Lung (tissue), 12 donors: ENCODE measurements around the gene PHF8. TPM values are rescaled to one million over a fixed set of nuclear protein-coding genes. Genes with fewer than 3 reads are reported as not detected.

Experiments
- ATAC-seq: fragments of 200-7000 bp; cut with Tn5 transposase; one replicate; pipeline ENCODE4 v1.9.1; 2020; ENCODE audit warnings: moderate number of reproducible peaks; ENCODE audit not compliant: insufficient read depth, low FRiP score
- DNase-seq, 3 donors: peaks; one replicate each; pipeline ENCODE4 v3.0.0-alpha.2; 2013 to 2017
- H3K27ac ChIP-seq, 2 donors: one replicate each; pipeline ENCODE4 v1.5.1; 2013; ENCODE audit warnings: mild to moderate bottlenecking in 2 of 2, moderate library complexity in 2 of 2, control low read depth in 1 of 2, inconsistent platforms in 1 of 2, low read depth in 1 of 2, low read length in 1 of 2
- H3K27me3 ChIP-seq, 3 donors: one replicate each; pipeline ENCODE4 v1.5.1; 2013; ENCODE audit warnings: low read length in 2 of 3; ENCODE audit not compliant: control insufficient read depth in 3 of 3, insufficient read depth in 3 of 3
- H3K36me3 ChIP-seq, 4 donors: one replicate each; pipeline ENCODE4 v1.5.1; 2013; ENCODE audit warnings: low read length in 4 of 4, mild to moderate bottlenecking in 1 of 4, moderate library complexity in 1 of 4; ENCODE audit not compliant: control insufficient read depth in 4 of 4, insufficient read depth in 4 of 4
- H3K4me1 ChIP-seq, 5 donors: one replicate each; pipeline ENCODE4 v1.5.1; 2013; ENCODE audit warnings: low read length in 5 of 5, mild to moderate bottlenecking in 2 of 5, moderate library complexity in 1 of 5; ENCODE audit not compliant: control insufficient read depth in 5 of 5, insufficient read depth in 5 of 5
- H3K4me3 ChIP-seq: one replicate; pipeline ENCODE4 v1.5.1; 2013; ENCODE audit warnings: mild to moderate bottlenecking, control low read depth, moderate library complexity
- H3K9ac ChIP-seq, 2 donors: one replicate each; pipeline ENCODE4 v1.5.1; 2013; ENCODE audit warnings: low read length in 2 of 2, control low read depth in 1 of 2; ENCODE audit not compliant: insufficient read depth in 1 of 2
- H3K9me3 ChIP-seq, 4 donors: one replicate each; pipeline ENCODE4 v1.5.1; 2013; ENCODE audit warnings: low read length in 3 of 4, mild to moderate bottlenecking in 1 of 4, moderate library complexity in 1 of 4; ENCODE audit not compliant: control insufficient read depth in 4 of 4, insufficient read depth in 3 of 4
- WGBS, 2 donors: extraction: QIAGEN DNeasy Blood & Tissue Kit; methylation state at CpG; one replicate each; pipeline ENCODE4 v1.1.7; 2013; 5-methylcytosine and 5-hydroxymethylcytosine counted together
- polyA plus RNA-seq, 2 donors: library from polyadenylated mRNA; stranded (reverse); fragments of 200-250 nt; gene quantifications; one replicate each; pipeline ENCODE4 v1.2.1, GENCODE V29; 2013
- total RNA-seq, 2 donors: library from RNA; depleted of rRNA in 1 of 2; stranded (reverse); fragments of >200 nt in 1 of 2; gene quantifications; one replicate each; pipeline ENCODE4 v1.2.1, GENCODE V29; 2014 to 2021
- TF ChIP-seq, protein P1 (sequence below): IDR thresholded peaks from 2 replicates; pipeline ENCODE4 v1.5.1; 2012; ENCODE audit warnings: mild to moderate bottlenecking; ENCODE audit errors: control extremely low read depth, extremely low read depth
- donor health status: control.
- donor health status: control.
- donor health status: Bipolar disorder and iron deficiency.
- donor health status: healthy.
- donor health status: DM: yes; HTN: yes; CAD: no.

PHF8 gene
- total and polyA plus RNA-seq, 4 donors: 7.2 to 37.5 (median 19.5) TPM

DNA sequence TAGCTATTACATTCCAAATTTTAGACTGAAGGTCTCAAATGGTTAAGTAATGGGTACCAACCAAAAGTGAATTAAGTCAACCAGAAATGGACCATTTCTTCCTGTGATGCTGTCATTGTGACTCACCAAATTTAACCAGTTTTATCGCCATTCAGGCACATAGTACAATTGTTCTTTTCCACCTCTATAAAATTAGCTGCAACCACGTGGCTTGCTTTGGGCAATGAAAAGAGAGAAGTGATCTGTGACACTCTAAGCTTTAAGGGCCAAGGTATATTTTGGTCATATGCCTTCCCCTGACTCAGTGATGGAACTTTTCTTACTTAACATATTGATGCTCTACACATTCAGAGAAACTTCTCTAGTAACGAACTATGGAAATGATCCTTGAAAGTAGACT is 20.3 kb upstream of the PHF8 start:
- Histone ChIP-seq H3K27ac (no peak overlapping the region), H3K4me3 (no peak overlapping the region), H3K27me3 (no peaks in the 10 kb centered on the region), H3K36me3 (no peaks in the 10 kb centered on the region), H3K9me3 (no peaks in the 10 kb centered on the region), H3K4me1 (no peaks in the 10 kb centered on the region), H3K9ac (no peak overlapping the region)
- WGBS, 2 donors: 76 to 87% methylated on average over 3 of the region's 3 CpGs
- TF ChIP-seq, protein P1, sequence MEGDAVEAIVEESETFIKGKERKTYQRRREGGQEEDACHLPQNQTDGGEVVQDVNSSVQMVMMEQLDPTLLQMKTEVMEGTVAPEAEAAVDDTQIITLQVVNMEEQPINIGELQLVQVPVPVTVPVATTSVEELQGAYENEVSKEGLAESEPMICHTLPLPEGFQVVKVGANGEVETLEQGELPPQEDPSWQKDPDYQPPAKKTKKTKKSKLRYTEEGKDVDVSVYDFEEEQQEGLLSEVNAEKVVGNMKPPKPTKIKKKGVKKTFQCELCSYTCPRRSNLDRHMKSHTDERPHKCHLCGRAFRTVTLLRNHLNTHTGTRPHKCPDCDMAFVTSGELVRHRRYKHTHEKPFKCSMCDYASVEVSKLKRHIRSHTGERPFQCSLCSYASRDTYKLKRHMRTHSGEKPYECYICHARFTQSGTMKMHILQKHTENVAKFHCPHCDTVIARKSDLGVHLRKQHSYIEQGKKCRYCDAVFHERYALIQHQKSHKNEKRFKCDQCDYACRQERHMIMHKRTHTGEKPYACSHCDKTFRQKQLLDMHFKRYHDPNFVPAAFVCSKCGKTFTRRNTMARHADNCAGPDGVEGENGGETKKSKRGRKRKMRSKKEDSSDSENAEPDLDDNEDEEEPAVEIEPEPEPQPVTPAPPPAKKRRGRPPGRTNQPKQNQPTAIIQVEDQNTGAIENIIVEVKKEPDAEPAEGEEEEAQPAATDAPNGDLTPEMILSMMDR: no peak
- ATAC-seq (no peak), DNase-seq (no peak)

DNA sequence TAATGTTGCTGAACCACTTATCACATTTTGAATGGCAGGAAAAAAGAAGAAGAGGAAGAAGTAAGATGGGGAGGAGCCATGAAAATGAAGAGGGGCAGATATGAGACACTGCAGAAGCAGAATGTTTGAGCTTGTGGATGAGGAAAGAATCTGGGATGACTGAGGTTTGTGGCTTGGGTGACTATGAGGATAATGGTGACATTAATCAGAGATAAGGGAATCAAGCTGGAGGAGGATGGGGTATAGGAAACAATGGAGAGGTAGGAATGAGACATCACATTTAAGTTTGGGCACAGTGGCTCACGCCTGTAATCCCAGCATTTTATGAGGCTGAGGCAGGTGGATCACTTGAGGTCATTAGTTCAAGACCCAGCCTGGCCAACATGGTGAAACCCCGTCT is 19.1 kb upstream of the PHF8 start:
- no peak for ATAC-seq
- H3K4me1 ChIP-seq: no peaks in the 10 kb centered on the region

DNA sequence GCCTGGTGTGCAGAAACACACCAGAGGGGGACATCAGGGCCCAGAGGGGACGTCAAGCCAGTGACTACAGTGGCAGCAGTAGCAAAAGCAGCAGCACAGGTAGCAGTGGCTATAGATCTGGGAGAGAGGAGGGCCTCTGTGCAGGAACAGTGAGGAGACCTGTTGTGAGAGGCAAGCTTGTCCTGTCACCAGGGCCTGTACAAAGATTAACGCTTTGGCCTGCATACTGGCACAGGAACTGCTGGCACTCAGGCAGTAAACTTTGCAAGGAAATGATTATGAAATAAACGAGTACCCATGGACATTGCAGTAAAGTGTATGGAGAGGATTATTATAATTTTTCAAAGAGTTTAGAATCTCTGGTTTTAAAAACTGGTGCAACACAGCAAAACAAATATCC is 5.5 kb upstream of the PHF8 start:
- ATAC-seq: no peak
- H3K36me3 ChIP-seq: no peaks in the 10 kb centered on the region
- no peaks in the 10 kb centered on the region for H3K9me3 ChIP-seq
- peaks cover 0 to 6% (median 0%) of the 10 kb centered on the region in 5 donors for H3K4me1 ChIP-seq
- 16 to 34% methylated on average over 3 of the region's 3 CpGs for WGBS, 2 donors
- DNase-seq: no peak
- no peak overlapping the region for H3K4me3 ChIP-seq
- no peak overlapping the region for H3K27ac ChIP-seq
- H3K9ac ChIP-seq: no peak overlapping the region
- H3K27me3 ChIP-seq: no peaks in the 10 kb centered on the region
- TF ChIP-seq, protein P1: no peak

More for the DNA sequence above, 19.1 kb upstream of the PHF8 start:
- H3K27ac ChIP-seq: no peak overlapping the region
- no peak for DNase-seq
- H3K9me3 ChIP-seq: no peaks in the 10 kb centered on the region
- WGBS, 2 donors: 85 to 100% methylated on average over 1 to 2 of the region's 2 CpGs
- H3K36me3 ChIP-seq: no peaks in the 10 kb centered on the region
- H3K4me3 ChIP-seq: no peak overlapping the region
- TF ChIP-seq, protein P1: no peak
- H3K27me3 ChIP-seq: no peaks in the 10 kb centered on the region
- H3K9ac ChIP-seq: no peak overlapping the region

DNA sequence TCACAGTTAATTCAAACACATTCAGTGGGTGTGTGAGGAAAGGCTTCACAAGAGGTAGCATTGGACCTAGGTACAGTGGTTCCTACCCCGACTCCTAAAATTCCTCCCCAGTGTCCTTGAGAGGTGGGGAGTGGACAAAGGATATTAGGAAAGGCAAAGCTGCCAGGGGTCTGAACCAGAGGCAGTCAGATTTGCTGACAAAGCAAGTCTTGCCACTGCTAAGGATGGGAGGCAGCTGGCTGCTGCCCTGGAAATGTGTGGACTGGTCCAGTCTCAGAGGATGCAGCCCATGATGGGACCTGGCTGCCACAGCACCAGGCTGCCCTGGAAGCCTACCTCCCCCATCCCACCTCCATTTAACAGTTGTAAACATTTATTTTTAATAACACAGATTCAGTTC is 4.1 kb upstream of the PHF8 start:
- Histone ChIP-seq H3K9me3 (peaks cover 0 to 5% (median 0%) of the 10 kb centered on the region in 4 donors), H3K9ac (no peak overlapping the region), H3K4me1 (peaks cover 0 to 6% (median 0%) of the 10 kb centered on the region in 5 donors), H3K27ac (no peak overlapping the region), H3K27me3 (no peaks in the 10 kb centered on the region), H3K4me3 (no peak overlapping the region), H3K36me3 (no peaks in the 10 kb centered on the region)
- ATAC-seq: no peak
- TF ChIP-seq, protein P1: no peak
- peak; percentile 43 to 75 (median 61) for DNase-seq
- 82 to 86% methylated on average over 1 of the region's 1 CpG for WGBS, 2 donors
